Measurements from ENCODE around the gene TTC7B.

Gene TTC7B

GRCh38 chr14:90577661-90578282 lies 238.5 kb downstream of the TTC7B start:
- Histone ChIP-seq H4K20me1 (ENCODE audit: low read depth, low read length) (no peaks in the 10 kb centered on the region), H3K4me2 (ENCODE audit: low read depth, low read length, poor library complexity, severe bottlenecking) (no peak overlapping the region), H3K27me3 (ENCODE audit: low read length) (no peaks in the 10 kb centered on the region), H3K27ac (ENCODE audit: low read depth, low read length) (no peak overlapping the region), H3F3A (ENCODE audit: insufficient read depth) (no peaks in the 10 kb centered on the region), H2AFZ (ENCODE audit: low read depth, low read length, severe bottlenecking) (no peak overlapping the region), H3K36me3 (ENCODE audit: low read length) (no peaks in the 10 kb centered on the region), H3K79me2 (ENCODE audit: insufficient read depth, low read length) (no peaks in the 10 kb centered on the region), H3K9me2 (replicated peaks; ENCODE audit: insufficient read depth, low read length) (no peaks in the 10 kb centered on the region), H3K9ac (ENCODE audit: low read length) (no peak overlapping the region), H3K9me3 (ENCODE audit: insufficient read depth, low read length) (no peaks in the 10 kb centered on the region), H3K4me3 (ENCODE audit: insufficient read depth, low read length, poor library complexity, severe bottlenecking) (no peak overlapping the region)
- TF ChIP-seq EZH2phosphoT487 (conservative IDR thresholded peaks at IDR 0.05; ENCODE audit: low read length), result no peak
- TF ChIP-seq CTCF (IDR thresholded peaks at IDR 0.05; ENCODE audit: insufficient read depth, low read length, poor library complexity, severe bottlenecking), result no peak

- H3K27ac ChIP-seq (ENCODE audit: low read depth, low read length), result no peak overlapping the region
- no peak overlapping the region for H3K4me2 ChIP-seq (ENCODE audit: low read depth, low read length, poor library complexity, severe bottlenecking)
- H2AFZ ChIP-seq (ENCODE audit: low read depth, low read length, severe bottlenecking), result no peak overlapping the region
- H4K20me1 ChIP-seq (ENCODE audit: low read depth, low read length), result no peaks in the 10 kb centered on the region
- no peak overlapping the region for H3K9ac ChIP-seq (ENCODE audit: low read length)
- H3K9me2 ChIP-seq (replicated peaks; ENCODE audit: insufficient read depth, low read length), result no peaks in the 10 kb centered on the region
- no peaks in the 10 kb centered on the region for H3K9me3 ChIP-seq (ENCODE audit: insufficient read depth, low read length)
- no peak overlapping the region for H3K4me3 ChIP-seq (ENCODE audit: insufficient read depth, low read length, poor library complexity, severe bottlenecking)
- H3K27me3 ChIP-seq (ENCODE audit: low read length), result no peaks in the 10 kb centered on the region
- no peaks in the 10 kb centered on the region for H3F3A ChIP-seq (ENCODE audit: insufficient read depth)
- TF ChIP-seq CTCF (IDR thresholded peaks at IDR 0.05; ENCODE audit: insufficient read depth, low read length, poor library complexity, severe bottlenecking), result no peak
- TF ChIP-seq EZH2phosphoT487 (conservative IDR thresholded peaks at IDR 0.05; ENCODE audit: low read length), result no peak
- no peaks in the 10 kb centered on the region for H3K36me3 ChIP-seq (ENCODE audit: low read length)
- no peaks in the 10 kb centered on the region for H3K79me2 ChIP-seq (ENCODE audit: insufficient read depth, low read length)
Observed at GRCh38 chr14:90576981-90577660, 239.1 kb downstream of the TTC7B start.

GRCh38 chr14:90576581-90576980 lies 239.6 kb downstream of the TTC7B start:
- no peaks in the 10 kb centered on the region for H3K79me2 ChIP-seq (ENCODE audit: insufficient read depth, low read length)
- no peak overlapping the region for H3K4me2 ChIP-seq (ENCODE audit: low read depth, low read length, poor library complexity, severe bottlenecking)
- TF ChIP-seq CTCF (IDR thresholded peaks at IDR 0.05; ENCODE audit: insufficient read depth, low read length, poor library complexity, severe bottlenecking) (no peak), EZH2phosphoT487 (conservative IDR thresholded peaks at IDR 0.05; ENCODE audit: low read length) (no peak)
- no peak overlapping the region for H3K27ac ChIP-seq (ENCODE audit: low read depth, low read length)
- no peaks in the 10 kb centered on the region for H3F3A ChIP-seq (ENCODE audit: insufficient read depth)
- no peaks in the 10 kb centered on the region for H3K36me3 ChIP-seq (ENCODE audit: low read length)
- H2AFZ ChIP-seq (ENCODE audit: low read depth, low read length, severe bottlenecking), result no peak overlapping the region
- H3K9me3 ChIP-seq (ENCODE audit: insufficient read depth, low read length), result no peaks in the 10 kb centered on the region
- no peak overlapping the region for H3K4me3 ChIP-seq (ENCODE audit: insufficient read depth, low read length, poor library complexity, severe bottlenecking)
- H3K9ac ChIP-seq (ENCODE audit: low read length), result no peak overlapping the region
- H4K20me1 ChIP-seq (ENCODE audit: low read depth, low read length), result no peaks in the 10 kb centered on the region
- no peaks in the 10 kb centered on the region for H3K27me3 ChIP-seq (ENCODE audit: low read length)
- no peaks in the 10 kb centered on the region for H3K9me2 ChIP-seq (replicated peaks; ENCODE audit: insufficient read depth, low read length)

All from SU-DHL-6 (cell line).